H1 (cell line): Measurements from ENCODE around the gene SAE1.

ENCODE experiments used
- CHD1 ChIP-seq: IDR thresholded peaks from 2 replicates; pipeline ENCODE4 v1.6.1; 2012; ENCODE audit warnings: low read depth, low read length, improper control_type of control experiment
- CHD2 ChIP-seq: IDR thresholded peaks from 2 replicates; pipeline ENCODE4 v1.6.1; 2012; ENCODE audit warnings: low read length, improper control_type of control experiment
- CREB1 ChIP-seq: IDR thresholded peaks from 2 replicates; pipeline ENCODE4 v1.6.1; 2012; ENCODE audit warnings: inconsistent platforms
- POLR2A ChIP-seq, 2 experiments: IDR thresholded peaks; 1 replicate in 1 of 2; 2 replicates in 1 of 2; pipeline ENCODE4 v1.6.1; 2011; ENCODE audit warnings: low read depth in 2 of 2, low read length in 2 of 2, mild to moderate bottlenecking in 2 of 2; ENCODE audit errors: control extremely low read depth in 1 of 2
- RFX5 ChIP-seq: IDR thresholded peaks from 2 replicates; pipeline ENCODE4 v1.6.1; 2011; ENCODE audit warnings: low read depth, low read length, improper control_type of control experiment, borderline replicate concordance
- TAF1 ChIP-seq: IDR thresholded peaks from 2 replicates; pipeline ENCODE4 v1.6.1; 2011; ENCODE audit warnings: mild to moderate bottlenecking, low read depth, low read length
- YY1 ChIP-seq: IDR thresholded peaks from 2 replicates; pipeline ENCODE4 v1.6.1; 2011; ENCODE audit warnings: low read depth, mild to moderate bottlenecking, low read length
- TF ChIP-seq, protein P1 (sequence below), 3 experiments: IDR thresholded peaks; 1 replicate in 2 of 3; 2 replicates in 1 of 3; pipeline versions ENCODE4 v1.5.1 to v1.6.1; 2011; ENCODE audit warnings: low read length in 3 of 3, mild to moderate bottlenecking in 3 of 3, inconsistent platforms in 2 of 3, low read depth in 1 of 3, moderate library complexity in 1 of 3; ENCODE audit not compliant: insufficient read depth in 1 of 3; ENCODE audit errors: control extremely low read depth in 1 of 3
- TF ChIP-seq, protein P2 (sequence below): IDR thresholded peaks from 2 replicates; pipeline ENCODE4 v1.6.1; 2012; ENCODE audit warnings: inconsistent platforms
- TF ChIP-seq, protein P3 (sequence below): IDR thresholded peaks from 2 replicates; pipeline ENCODE4 v1.6.1; 2011; ENCODE audit warnings: low read depth, mild to moderate bottlenecking, low read length; ENCODE audit not compliant: insufficient read depth

DNA sequence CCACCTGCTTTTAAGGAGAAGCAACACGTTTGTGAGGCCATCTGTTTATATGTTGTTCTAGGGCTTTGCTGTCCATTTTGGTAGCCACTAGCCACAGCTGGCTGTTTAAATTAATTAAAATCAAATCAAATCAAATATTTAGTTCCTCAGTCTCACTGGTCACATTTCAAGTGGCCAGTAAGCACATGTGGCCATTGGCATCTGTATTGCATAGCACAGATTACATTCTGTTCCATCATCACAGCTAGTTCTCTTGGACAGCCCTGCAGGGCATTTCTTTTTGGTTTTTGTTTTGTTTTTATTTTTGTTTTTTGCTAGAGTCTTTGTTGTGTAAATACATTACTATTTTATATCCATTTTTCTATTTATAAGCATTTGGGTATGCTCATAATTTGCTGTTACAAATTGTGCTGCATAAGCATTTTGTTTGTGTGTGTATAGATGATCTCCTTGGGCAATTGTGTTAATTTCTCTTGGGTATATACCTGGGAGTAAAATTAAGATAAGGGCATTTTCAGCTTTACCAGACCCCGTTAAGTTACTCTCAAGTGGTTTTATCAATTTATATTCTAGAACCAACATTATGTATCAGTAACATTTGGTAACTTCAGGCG is 31.3 kb downstream of the SAE1 start:
- TF ChIP-seq POLR2A (IDR thresholded peaks at IDR 0.05; ENCODE audit: control extremely low read depth in 1 of 2, low read depth in 2 of 2, low read length in 2 of 2) (no peak), YY1 (no peak), TAF1 (no peak), CREB1 (no peak), CHD2 (no peak), RFX5 (no peak), CHD1 (no peak)
- TF ChIP-seq, protein P1, sequence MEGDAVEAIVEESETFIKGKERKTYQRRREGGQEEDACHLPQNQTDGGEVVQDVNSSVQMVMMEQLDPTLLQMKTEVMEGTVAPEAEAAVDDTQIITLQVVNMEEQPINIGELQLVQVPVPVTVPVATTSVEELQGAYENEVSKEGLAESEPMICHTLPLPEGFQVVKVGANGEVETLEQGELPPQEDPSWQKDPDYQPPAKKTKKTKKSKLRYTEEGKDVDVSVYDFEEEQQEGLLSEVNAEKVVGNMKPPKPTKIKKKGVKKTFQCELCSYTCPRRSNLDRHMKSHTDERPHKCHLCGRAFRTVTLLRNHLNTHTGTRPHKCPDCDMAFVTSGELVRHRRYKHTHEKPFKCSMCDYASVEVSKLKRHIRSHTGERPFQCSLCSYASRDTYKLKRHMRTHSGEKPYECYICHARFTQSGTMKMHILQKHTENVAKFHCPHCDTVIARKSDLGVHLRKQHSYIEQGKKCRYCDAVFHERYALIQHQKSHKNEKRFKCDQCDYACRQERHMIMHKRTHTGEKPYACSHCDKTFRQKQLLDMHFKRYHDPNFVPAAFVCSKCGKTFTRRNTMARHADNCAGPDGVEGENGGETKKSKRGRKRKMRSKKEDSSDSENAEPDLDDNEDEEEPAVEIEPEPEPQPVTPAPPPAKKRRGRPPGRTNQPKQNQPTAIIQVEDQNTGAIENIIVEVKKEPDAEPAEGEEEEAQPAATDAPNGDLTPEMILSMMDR (IDR thresholded peaks at IDR 0.05; ENCODE audit: control extremely low read depth in 1 of 3, insufficient read depth in 1 of 3, low read depth in 1 of 3, low read length in 3 of 3), result no peak
- TF ChIP-seq, protein P2, sequence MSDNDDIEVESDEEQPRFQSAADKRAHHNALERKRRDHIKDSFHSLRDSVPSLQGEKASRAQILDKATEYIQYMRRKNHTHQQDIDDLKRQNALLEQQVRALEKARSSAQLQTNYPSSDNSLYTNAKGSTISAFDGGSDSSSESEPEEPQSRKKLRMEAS, result no peak
- TF ChIP-seq, protein P3, sequence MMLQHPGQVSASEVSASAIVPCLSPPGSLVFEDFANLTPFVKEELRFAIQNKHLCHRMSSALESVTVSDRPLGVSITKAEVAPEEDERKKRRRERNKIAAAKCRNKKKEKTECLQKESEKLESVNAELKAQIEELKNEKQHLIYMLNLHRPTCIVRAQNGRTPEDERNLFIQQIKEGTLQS, result no peak
